Mesothelial cell of epicardium (in vitro differentiated cells): ENCODE measurements around the gene PGBD5. TPM values are rescaled to one million over a fixed set of nuclear protein-coding genes. Genes with fewer than 3 reads are reported as not detected.

Experiments used
- DNase-seq, 2 experiments: peaks; one replicate each; pipeline ENCODE4 v3.0.0; 2021; ENCODE audit warnings: low spot score in 2 of 2; ENCODE audit not compliant: unreplicated experiment in 2 of 2
- H3K27ac Mint-ChIP-seq: 2 replicates; pipeline ENCODE4 v1.8.0; 2021; ENCODE audit warnings: mixed read lengths
- H3K27me3 Mint-ChIP-seq: 2 replicates; pipeline ENCODE4 v1.8.0; 2021; ENCODE audit warnings: low read depth, mixed read lengths
- H3K36me3 Mint-ChIP-seq: 2 replicates; pipeline ENCODE4 v1.8.0; 2021; ENCODE audit warnings: mixed read lengths
- H3K4me1 Mint-ChIP-seq: 2 replicates; pipeline ENCODE4 v1.8.0; 2021; ENCODE audit warnings: mixed read lengths
- H3K4me3 Mint-ChIP-seq: 2 replicates; pipeline ENCODE4 v1.8.0; 2021; ENCODE audit warnings: mild to moderate bottlenecking, moderate library complexity, mixed read lengths
- H3K9me3 Mint-ChIP-seq: 2 replicates; pipeline ENCODE4 v1.8.0; 2021; ENCODE audit warnings: mixed read lengths
- total RNA-seq: library from RNA; stranded (reverse); gene quantifications from 3 replicates; pipeline ENCODE4 v1.2.1, GENCODE V29; 2021
- TF ChIP-seq, protein P1 (sequence below): fragments of 200-600 bp; sonication (generic); IDR thresholded peaks from one replicate; pipeline ENCODE4 v1.5.0; 2021; ENCODE audit warnings: antibody characterized with exemption; ENCODE audit not compliant: unreplicated experiment

PGBD5 gene
- total RNA-seq, 1 donor from 2014 or later: 0.94 TPM

DNA sequence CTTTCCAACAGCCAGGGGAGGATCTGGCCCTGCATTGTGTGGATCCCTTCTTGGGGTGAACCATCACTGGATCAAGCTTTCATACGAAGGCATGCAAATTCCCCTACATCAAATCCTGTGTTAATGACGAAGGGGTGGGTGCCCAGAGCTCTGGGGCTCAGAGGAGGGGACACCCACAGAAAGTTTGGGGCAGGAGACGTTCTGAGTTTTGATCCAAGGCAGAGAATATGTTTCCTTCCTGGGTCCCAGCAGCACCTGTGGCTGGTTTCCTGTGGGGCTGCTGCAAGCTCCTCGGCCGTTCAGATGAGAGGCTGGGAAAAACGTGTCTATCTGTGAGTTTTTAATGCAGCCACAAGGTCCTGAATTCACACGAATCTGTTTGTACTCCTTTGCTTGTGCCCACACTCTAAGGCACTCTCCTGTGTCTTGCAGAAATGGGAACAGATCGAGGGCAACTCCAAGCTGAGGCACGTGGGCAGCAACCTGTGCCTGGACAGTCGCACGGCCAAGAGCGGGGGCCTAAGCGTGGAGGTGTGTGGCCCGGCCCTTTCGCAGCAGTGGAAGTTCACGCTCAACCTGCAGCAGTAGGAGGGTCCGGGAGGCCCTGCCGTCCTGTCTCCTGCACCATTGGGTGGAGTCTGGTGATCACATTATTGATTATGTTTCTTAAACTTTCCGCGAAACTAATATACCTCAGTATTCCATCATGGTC lies 147.1 kb downstream of the PGBD5 start:
- H3K9me3 Mint-ChIP-seq: no peaks in the 10 kb centered on the region
- peak in 1 of 2 experiments; percentile 34 for DNase-seq
- H3K36me3 Mint-ChIP-seq: peaks cover 6% of the 10 kb centered on the region
- H3K4me3 Mint-ChIP-seq: no peak overlapping the region
- no peaks in the 10 kb centered on the region for H3K27me3 Mint-ChIP-seq
- TF ChIP-seq, protein P1, sequence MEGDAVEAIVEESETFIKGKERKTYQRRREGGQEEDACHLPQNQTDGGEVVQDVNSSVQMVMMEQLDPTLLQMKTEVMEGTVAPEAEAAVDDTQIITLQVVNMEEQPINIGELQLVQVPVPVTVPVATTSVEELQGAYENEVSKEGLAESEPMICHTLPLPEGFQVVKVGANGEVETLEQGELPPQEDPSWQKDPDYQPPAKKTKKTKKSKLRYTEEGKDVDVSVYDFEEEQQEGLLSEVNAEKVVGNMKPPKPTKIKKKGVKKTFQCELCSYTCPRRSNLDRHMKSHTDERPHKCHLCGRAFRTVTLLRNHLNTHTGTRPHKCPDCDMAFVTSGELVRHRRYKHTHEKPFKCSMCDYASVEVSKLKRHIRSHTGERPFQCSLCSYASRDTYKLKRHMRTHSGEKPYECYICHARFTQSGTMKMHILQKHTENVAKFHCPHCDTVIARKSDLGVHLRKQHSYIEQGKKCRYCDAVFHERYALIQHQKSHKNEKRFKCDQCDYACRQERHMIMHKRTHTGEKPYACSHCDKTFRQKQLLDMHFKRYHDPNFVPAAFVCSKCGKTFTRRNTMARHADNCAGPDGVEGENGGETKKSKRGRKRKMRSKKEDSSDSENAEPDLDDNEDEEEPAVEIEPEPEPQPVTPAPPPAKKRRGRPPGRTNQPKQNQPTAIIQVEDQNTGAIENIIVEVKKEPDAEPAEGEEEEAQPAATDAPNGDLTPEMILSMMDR: no peak
- peaks cover 9% of the 10 kb centered on the region for H3K4me1 Mint-ChIP-seq
- no peak overlapping the region for H3K27ac Mint-ChIP-seq

DNA sequence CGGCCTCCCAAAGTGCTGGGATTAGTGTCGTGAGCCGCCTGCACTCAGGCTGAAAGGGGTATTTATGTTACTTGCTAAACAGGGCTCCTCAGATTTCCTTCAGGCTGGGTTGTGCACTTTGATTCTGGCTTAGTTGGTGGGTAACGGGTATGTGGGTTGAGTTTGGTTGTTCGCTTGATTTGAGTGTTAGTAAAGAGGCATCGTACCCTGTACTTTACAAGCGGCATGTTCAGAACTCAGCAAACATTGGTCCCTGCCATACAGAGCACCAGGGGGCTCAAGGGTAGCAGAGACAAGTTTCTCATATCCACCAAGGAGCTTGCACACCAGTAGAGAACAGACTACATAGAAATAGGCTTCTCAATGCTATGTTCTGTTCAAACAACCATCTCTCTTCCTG lies 147.8 kb downstream of the PGBD5 start:
- Mint-ChIP-seq H3K9me3 (no peaks in the 10 kb centered on the region), H3K27ac (no peak overlapping the region), H3K4me1 (peaks cover 9% of the 10 kb centered on the region), H3K4me3 (no peak overlapping the region), H3K36me3 (peaks cover 6% of the 10 kb centered on the region), H3K27me3 (no peaks in the 10 kb centered on the region)
- no peak for DNase-seq
- TF ChIP-seq, protein P1: no peak

DNA sequence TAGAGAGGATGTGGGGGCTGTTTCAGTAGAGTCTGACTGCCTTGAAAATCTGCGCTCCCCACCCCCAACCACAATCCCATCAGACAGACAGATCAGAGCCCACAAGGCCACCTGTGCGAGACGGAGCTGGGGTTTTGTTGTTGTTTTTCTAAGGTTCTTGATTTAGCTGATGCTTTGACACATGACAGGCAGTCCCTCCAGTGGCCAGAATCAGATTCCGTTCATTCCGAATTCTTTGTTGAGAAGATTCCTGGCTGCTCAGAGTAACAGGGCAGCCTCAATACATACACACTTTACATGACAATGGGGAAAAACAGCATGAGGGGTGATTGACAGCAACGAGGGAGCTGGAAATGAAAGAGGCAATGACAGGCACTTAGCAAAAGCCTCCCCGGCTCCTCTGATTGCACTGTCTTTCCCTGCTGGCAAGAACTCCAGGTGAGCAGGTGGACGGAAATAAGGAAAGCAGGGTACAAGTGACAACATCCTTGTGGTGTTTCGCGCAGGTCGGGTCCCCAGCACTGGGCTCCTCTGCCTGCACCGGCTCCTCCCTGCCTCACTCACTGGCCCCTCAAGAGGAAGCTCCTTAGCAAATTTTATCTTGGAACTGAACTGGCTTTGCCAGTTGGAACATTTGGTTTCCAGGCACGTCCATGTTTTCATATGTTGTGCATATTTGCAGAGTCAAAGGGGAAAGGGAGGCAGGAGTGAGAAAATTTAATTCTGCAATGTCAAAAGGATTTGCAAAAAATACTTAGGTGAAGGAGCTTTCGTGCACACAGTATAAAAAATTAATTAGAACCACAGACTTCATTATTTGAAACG lies 148.7 kb downstream of the PGBD5 start:
- H3K4me1 Mint-ChIP-seq: peaks cover 9% of the 10 kb centered on the region
- H3K4me3 Mint-ChIP-seq: no peak overlapping the region
- TF ChIP-seq, protein P1: no peak
- no peak overlapping the region for H3K27ac Mint-ChIP-seq
- H3K9me3 Mint-ChIP-seq: no peaks in the 10 kb centered on the region
- peaks cover 6% of the 10 kb centered on the region for H3K36me3 Mint-ChIP-seq
- H3K27me3 Mint-ChIP-seq: no peaks in the 10 kb centered on the region
- DNase-seq: peak in 1 of 2 experiments; percentile 25

DNA sequence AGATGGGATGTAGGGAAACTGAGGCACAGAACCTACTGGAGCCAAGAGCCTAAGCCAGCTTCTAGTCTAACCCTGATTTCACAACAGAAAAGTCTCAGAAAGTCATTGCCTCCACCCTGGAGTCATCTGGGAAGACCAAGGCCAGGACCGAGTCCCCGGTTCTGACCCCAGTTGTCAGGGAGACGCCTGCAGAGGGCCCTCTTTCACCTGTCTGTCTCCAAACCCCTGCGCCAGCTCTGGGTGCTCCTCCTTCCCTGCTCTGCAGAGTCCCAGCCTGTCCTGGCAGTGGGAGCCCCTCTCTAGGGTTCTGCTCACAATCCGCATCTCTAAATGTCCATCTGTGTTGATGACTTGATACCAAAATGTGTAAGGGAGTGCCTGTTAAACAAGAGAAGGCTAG lies 149.7 kb downstream of the PGBD5 start:
- Mint-ChIP-seq H3K27ac (no peak overlapping the region), H3K36me3 (peaks cover 4% of the 10 kb centered on the region), H3K4me1 (peaks cover 9% of the 10 kb centered on the region), H3K27me3 (no peaks in the 10 kb centered on the region), H3K4me3 (no peak overlapping the region), H3K9me3 (no peaks in the 10 kb centered on the region)
- TF ChIP-seq, protein P1: no peak
- peak in 1 of 2 experiments; percentile 27 for DNase-seq

DNA sequence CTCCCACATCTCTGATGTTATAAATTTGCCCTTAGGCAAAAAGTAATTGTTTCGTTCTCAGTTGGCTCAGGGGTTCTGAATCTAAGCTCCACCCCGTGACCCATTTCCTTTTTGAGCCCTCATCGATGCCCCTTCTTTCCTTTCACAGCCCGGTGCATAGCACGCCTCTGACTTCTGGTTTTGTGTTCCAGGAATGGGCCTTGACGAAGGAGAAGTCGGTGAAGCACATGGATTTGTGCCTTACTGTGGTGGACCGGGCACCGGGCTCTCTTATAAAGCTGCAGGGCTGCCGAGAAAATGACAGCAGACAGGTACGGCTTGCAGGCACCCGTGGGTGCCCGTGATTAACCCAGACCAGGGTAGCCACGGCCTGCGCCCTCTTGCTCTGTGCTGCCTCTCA lies 151.9 kb downstream of the PGBD5 start:
- Mint-ChIP-seq H3K4me1 (peaks cover 12% of the 10 kb centered on the region), H3K27me3 (no peaks in the 10 kb centered on the region), H3K36me3 (no peaks in the 10 kb centered on the region), H3K27ac (no peak overlapping the region), H3K9me3 (no peaks in the 10 kb centered on the region), H3K4me3 (no peak overlapping the region)
- peak in 1 of 2 experiments; percentile 24 for DNase-seq
- TF ChIP-seq, protein P1: no peak
